B cell (primary cell): ENCODE measurements around the gene UBE2U. TPM values are rescaled to one million over a fixed set of nuclear protein-coding genes. Genes with fewer than 3 reads are reported as not detected.

Experiments used
- ATAC-seq: fragments of 200-7000 bp; cut with Tn5 transposase; one replicate; pipeline ENCODE4 v1.10.0; 2021; ENCODE audit warnings: low read depth, mild to moderate bottlenecking, moderate number of reproducible peaks, moderate library complexity
- CTCF ChIA-PET: fragments of 350-600 bp; sonication (Branson Sonifier 250); formaldehyde crosslinking; loops from one replicate; lab custom pipeline; 2021; ENCODE audit warnings: antibody characterized with exemption, inconsistent platforms; lab: Charles Lee
- POLR2A ChIA-PET: fragments of 350-600 bp; sonication (Branson Sonifier 250); formaldehyde crosslinking; loops from one replicate; lab custom pipeline; 2021; ENCODE audit warnings: antibody characterized with exemption; lab: Charles Lee
- DNase-seq: peaks from one replicate; pipeline ENCODE4 v3.0.0; 2013
- H2AFZ ChIP-seq: 2 replicates; pipeline ENCODE4 v1.6.1; 2012; ENCODE audit warnings: mild to moderate bottlenecking, low read depth, low read length; ENCODE audit not compliant: insufficient read depth, poor library complexity, severe bottlenecking
- H3K27ac ChIP-seq, 2 donors: 1 replicate in 1 of 2; 2 replicates in 1 of 2; pipeline ENCODE4 v1.5.1; 2012 to 2013; ENCODE audit warnings: low read length in 2 of 2, mild to moderate bottlenecking in 2 of 2, moderate library complexity in 1 of 2
- H3K27me3 ChIP-seq, 4 experiments: fragments of 200-600 bp in 1 of 4; sonication (generic) in 1 of 4; replicated peaks in 1 of 4; 1 replicate in 2 of 4; 2 replicates in 2 of 4; pipeline versions ENCODE4 v1.6.1 to v1.7.0; 2013 to 2016; ENCODE audit warnings: low read length in 3 of 4, mild to moderate bottlenecking in 2 of 4, mixed read lengths in 1 of 4, moderate library complexity in 1 of 4; ENCODE audit not compliant: insufficient read depth in 4 of 4, control insufficient read depth in 3 of 4; ENCODE audit errors: control extremely low read depth in 1 of 4
- H3K36me3 ChIP-seq, 2 experiments: replicated peaks in 1 of 2; 1 replicate in 1 of 2; 2 replicates in 1 of 2; pipeline versions ENCODE4 v1.6.1 to v1.7.1; 2013; ENCODE audit warnings: low read length in 1 of 2; ENCODE audit not compliant: insufficient read depth in 2 of 2, control insufficient read depth in 1 of 2; ENCODE audit errors: control extremely low read depth in 1 of 2, extremely low read depth in 1 of 2
- H3K4me1 ChIP-seq, 2 donors: fragments of 200-600 bp in 1 of 2; sonication (generic) in 1 of 2; 1 replicate in 1 of 2; 2 replicates in 1 of 2; pipeline versions ENCODE4 v1.5.1 to v1.6.1; 2013 to 2017; ENCODE audit warnings: low read length in 2 of 2; ENCODE audit not compliant: control insufficient read depth in 2 of 2, insufficient read depth in 2 of 2
- H3K4me2 ChIP-seq: replicated peaks from 2 replicates; pipeline ENCODE3; 2012; ENCODE audit warnings: mild to moderate bottlenecking, low read depth, low read length; ENCODE audit not compliant: poor library complexity, severe bottlenecking
- H3K4me3 ChIP-seq, 5 experiments: fragments of 200-600 bp in 1 of 5; sonication (generic) in 1 of 5; 1 replicate in 3 of 5; 2 replicates in 2 of 5; pipeline versions ENCODE4 v1.5.1 to v1.7.0; 2011 to 2016; ENCODE audit warnings: low read length in 4 of 5, mild to moderate bottlenecking in 4 of 5, low read depth in 2 of 5, control low read depth in 1 of 5, moderate library complexity in 1 of 5; ENCODE audit not compliant: insufficient read depth in 1 of 5; ENCODE audit errors: control extremely low read depth in 1 of 5, extremely low read depth in 1 of 5
- H3K79me2 ChIP-seq: fragments of 200-600 bp; sonication (generic); one replicate; pipeline ENCODE4 v1.6.0; 2016; ENCODE audit warnings: low read length; ENCODE audit not compliant: control insufficient read depth, insufficient read depth
- H3K9ac ChIP-seq: fragments of 200-600 bp; sonication (generic); 2 replicates; pipeline ENCODE4 v1.6.1; 2017; ENCODE audit warnings: mild to moderate bottlenecking, low read length, moderate library complexity
- H3K9me3 ChIP-seq, 3 donors: one replicate each; pipeline versions ENCODE4 v1.6.1 to v1.7.1; 2013; ENCODE audit warnings: low read length in 2 of 3; ENCODE audit not compliant: control insufficient read depth in 2 of 3, insufficient read depth in 1 of 3; ENCODE audit errors: control extremely low read depth in 1 of 3
- H4K20me1 ChIP-seq: 2 replicates; pipeline ENCODE4 v1.6.0; 2012; ENCODE audit warnings: mild to moderate bottlenecking, low read length; ENCODE audit not compliant: insufficient read depth, control insufficient read depth, poor library complexity, severe bottlenecking
- H3K27ac Mint-ChIP-seq: one replicate; pipeline ENCODE4 v1.8.0; 2021; ENCODE audit warnings: mixed read lengths
- H3K27me3 Mint-ChIP-seq: one replicate; pipeline ENCODE4 v1.8.0; 2021; ENCODE audit warnings: mixed read lengths
- H3K4me1 Mint-ChIP-seq: one replicate; pipeline ENCODE4 v1.8.0; 2021; ENCODE audit warnings: mixed read lengths
- H3K4me3 Mint-ChIP-seq: one replicate; pipeline ENCODE4 v1.8.0; 2021; ENCODE audit warnings: mixed read lengths
- H3K9me3 Mint-ChIP-seq: one replicate; pipeline ENCODE4 v1.8.0; 2022; ENCODE audit warnings: mixed read lengths; ENCODE audit not compliant: insufficient read depth
- CTCF ChIP-seq: fragments of 200-600 bp; IDR thresholded peaks from one replicate; pipeline ENCODE4 v1.8.0; 2022; ENCODE audit warnings: antibody characterized with exemption, mild to moderate bottlenecking
- EZH2 ChIP-seq: IDR thresholded peaks from 2 replicates; pipeline ENCODE4 v1.6.1; 2012; ENCODE audit warnings: borderline replicate concordance, low read depth, mild to moderate bottlenecking, moderate library complexity, low read length; ENCODE audit not compliant: insufficient read depth, poor library complexity, severe bottlenecking
- WGBS: methylation state at CpG from one replicate; pipeline ENCODE4 v1.1.5; 2013; ENCODE audit warnings: missing lambda C conversion rate; ENCODE audit not compliant: insufficient coverage; 5-methylcytosine and 5-hydroxymethylcytosine counted together
- intact Hi-C: fragments of 100-400 bp; cut with micrococcal nuclease; formaldehyde crosslinking; loops from one replicate; pipeline ENCODE4 v1.10.0; 2022
- polyA plus RNA-seq: library from polyadenylated mRNA; depleted of rRNA; stranded (reverse); fragments of >200 nt; gene quantifications from 2 replicates; pipeline ENCODE4 v1.2.3, GENCODE V29; 2012
- total RNA-seq, 2 donors: library from RNA; stranded (reverse); fragments of 120-200 nt in 1 of 2; gene quantifications; 1 replicate in 1 of 2; 2 replicates in 1 of 2; pipeline versions ENCODE4 v1.2.3 to v1.2.4, GENCODE V29; 2013 to 2022

The UBE2U gene
- total and polyA plus RNA-seq, 2 donors (not counting 1 experiment from before 2014, with no cell fraction given) = not detected

GRCh38 chr1:64268653-64269557 lies 65.5 kb downstream of the UBE2U start:
- no peak overlapping the region for H3K4me2 ChIP-seq
- peaks cover 0 to 3% (median 0%) of the 10 kb centered on the region in 4 experiments for H3K27me3 ChIP-seq

More at GRCh38 chr1:64268653-64269557, 65.5 kb downstream of the UBE2U start:
- Histone ChIP-seq H2AFZ (no peak overlapping the region), H3K4me3 (no peak overlapping the region), H3K27ac (no peak overlapping the region), H3K4me1 (no peaks in the 10 kb centered on the region), H3K36me3 (no peaks in the 10 kb centered on the region), H3K9me3 (no peaks in the 10 kb centered on the region), H3K79me2 (no peaks in the 10 kb centered on the region), H3K9ac (no peak overlapping the region), H4K20me1 (no peaks in the 10 kb centered on the region)
- CTCF ChIA-PET = interaction anchor here (0.9 to 2.5 kb wide), 6 partner anchors 12 to 1421 kb away, joined by 3 to 9 read pairs (median 4); no protein-coding TSS in a partner anchor
- H3K27me3 Mint-ChIP-seq = peaks cover 33% of the 10 kb centered on the region
- no peaks in the 10 kb centered on the region for H3K9me3 Mint-ChIP-seq
- no peak overlapping the region for H3K4me3 Mint-ChIP-seq
- no peak overlapping the region for H3K27ac Mint-ChIP-seq
- DNase-seq (peak; percentile 62), ATAC-seq (no peak)
- POLR2A ChIA-PET = no interaction called here
- WGBS = 83% methylated on average over 10 of the region's 23 CpGs
- intact Hi-C loops = no loop called here
- peak; percentile 82 for TF ChIP-seq CTCF
- no peak for TF ChIP-seq EZH2
- no peaks in the 10 kb centered on the region for H3K4me1 Mint-ChIP-seq
